Skin epidermis (tissue), 12 donors: Measurements from ENCODE around the gene FBXL14.

ENCODE experiments used
- H3K27ac ChIP-seq, 21 experiments: fragments of 200-600 bp; sonication (generic) in 11 of 21; one replicate each; pipeline ENCODE4 v1.5.0; 2020; ENCODE audit warnings: mild to moderate bottlenecking in 3 of 21, inconsistent platforms in 2 of 21, moderate library complexity in 2 of 21
- H3K4me3 ChIP-seq, 7 experiments: fragments of 200-600 bp; sonication (generic) in 2 of 7; one replicate each; pipeline ENCODE4 v1.5.0; 2020; ENCODE audit warnings: inconsistent platforms in 2 of 7, mild to moderate bottlenecking in 2 of 7, moderate library complexity in 1 of 7

Gene FBXL14, protein sequence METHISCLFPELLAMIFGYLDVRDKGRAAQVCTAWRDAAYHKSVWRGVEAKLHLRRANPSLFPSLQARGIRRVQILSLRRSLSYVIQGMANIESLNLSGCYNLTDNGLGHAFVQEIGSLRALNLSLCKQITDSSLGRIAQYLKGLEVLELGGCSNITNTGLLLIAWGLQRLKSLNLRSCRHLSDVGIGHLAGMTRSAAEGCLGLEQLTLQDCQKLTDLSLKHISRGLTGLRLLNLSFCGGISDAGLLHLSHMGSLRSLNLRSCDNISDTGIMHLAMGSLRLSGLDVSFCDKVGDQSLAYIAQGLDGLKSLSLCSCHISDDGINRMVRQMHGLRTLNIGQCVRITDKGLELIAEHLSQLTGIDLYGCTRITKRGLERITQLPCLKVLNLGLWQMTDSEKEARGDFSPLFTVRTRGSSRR

DNA sequence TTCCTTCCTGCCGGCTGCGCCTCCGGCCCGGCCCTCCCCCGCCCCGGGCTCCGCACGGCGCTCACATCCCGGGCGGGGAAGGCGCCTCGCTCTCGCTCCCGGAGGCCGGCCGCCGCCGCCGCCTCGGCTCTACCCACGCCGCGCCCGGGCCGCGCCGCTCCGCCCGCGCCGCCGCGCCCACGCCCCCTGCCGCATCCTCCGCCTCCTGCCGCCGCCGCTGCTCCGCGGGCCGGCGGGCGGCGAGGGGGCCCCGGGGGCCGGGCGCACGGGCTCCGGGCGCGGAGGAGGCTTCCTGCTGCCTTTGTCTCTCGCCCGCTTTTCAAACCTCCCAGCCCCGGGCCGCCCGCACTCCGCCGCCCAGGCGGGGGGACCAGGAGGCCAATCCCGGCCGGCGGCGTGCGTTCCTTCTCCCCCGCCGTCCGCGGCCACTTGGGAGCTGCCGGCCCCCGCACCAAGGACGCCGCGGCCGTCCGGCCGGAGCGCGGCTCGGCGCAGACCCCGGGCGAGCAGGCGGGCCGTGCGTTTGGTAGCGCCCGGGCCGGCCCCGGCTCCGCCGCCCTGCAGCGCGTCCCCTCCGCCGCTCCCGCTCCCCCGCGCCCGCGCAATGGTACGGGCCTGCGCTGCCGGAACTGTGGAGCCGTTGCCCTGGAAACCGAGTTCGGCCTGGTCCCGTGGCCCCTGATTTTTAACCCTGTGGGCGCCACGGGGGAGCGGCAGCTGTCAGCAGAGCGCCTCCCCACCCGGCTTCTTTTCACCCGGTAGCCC, at the start of gene FBXL14:
FBXL14 (minus strand) TSS at position 321 of the 765 bp plus-strand sequence. CDS start 515 bp downstream, outside the sequence.
- Histone ChIP-seq H3K27ac (peak within 1 kb of the TSS; percentile 82 to 96 (median 91)), H3K4me3 (peak within 1 kb of the TSS; percentile 59 to 79 (median 74))

DNA sequence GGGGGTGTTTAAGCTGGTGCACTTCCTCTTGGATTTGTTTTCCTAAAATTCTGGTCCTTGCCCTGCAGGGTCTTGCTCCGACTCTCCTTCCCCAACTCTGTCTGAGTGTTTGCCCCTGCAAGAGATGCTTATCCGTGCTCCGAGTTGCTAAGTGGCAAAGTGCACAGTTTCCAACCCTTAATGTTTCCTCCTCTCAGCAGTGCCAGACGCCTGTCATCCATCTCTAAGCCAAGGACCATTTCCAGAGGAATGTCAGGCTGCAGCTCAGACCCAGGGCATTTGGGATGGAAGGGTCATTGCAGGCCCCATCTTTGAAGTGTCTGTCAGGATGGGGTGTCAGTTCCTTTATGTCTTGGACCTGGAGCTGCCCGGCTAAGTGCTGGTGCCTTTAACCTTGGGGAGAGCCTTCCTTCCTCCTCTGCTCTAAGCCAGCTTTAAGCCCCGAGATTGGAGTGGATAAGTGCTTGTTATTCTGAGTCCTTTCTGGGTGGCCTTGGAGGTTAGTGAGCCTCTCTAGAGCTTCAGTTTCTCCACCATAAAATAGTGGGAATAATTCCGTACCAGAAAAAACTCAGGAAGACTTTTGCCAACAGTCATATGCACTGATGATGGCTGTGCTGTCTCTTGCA, 49.6 kb upstream of the FBXL14 start:
- no peak overlapping the region for H3K27ac ChIP-seq

DNA sequence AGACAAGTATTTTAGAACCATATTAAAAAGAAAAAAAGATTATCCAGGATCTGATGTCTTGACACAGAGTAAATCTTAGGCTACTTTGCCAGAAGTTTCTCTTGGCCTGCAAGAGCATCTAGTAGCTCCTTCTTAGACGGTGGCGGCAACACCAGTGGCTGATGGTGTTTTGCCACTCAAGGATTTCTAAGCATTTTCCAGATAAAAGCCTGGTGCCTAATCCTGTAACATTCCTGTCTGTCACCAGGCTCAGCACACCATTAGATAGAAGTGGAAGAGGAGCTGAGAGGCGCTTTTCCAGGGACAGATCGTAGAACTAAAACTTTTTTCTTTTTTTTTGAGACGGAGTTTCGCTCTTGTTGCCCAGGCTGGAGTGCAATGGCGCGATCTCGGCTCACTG, 48.7 kb upstream of the FBXL14 start:
- Histone ChIP-seq H3K4me3 (no peak overlapping the region), H3K27ac (no peak overlapping the region)

More for the DNA sequence above, 49.6 kb upstream of the FBXL14 start:
- H3K4me3 ChIP-seq, result no peak overlapping the region

DNA sequence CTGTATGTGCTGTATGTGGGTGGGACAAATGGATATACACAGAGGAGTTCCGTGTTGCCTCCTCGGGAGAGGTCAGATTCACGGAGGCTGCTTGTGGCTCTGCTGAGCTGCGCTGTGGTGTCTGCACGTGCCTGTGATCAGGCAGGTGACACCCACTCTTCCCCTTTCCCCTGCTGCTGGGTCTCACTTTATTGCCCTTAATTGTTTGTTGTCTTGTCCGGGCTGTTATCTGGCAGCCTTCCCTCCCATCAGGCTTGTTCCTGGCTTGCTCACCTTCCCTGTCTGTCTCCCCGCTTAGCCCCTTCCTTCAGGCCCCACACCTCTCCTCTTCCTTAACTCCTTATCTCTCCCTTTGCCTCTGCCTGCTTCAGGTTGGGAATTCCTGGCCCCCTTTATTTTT, 48.1 kb upstream of the FBXL14 start:
- Histone ChIP-seq H3K27ac (no peak overlapping the region), H3K4me3 (no peak overlapping the region)

DNA sequence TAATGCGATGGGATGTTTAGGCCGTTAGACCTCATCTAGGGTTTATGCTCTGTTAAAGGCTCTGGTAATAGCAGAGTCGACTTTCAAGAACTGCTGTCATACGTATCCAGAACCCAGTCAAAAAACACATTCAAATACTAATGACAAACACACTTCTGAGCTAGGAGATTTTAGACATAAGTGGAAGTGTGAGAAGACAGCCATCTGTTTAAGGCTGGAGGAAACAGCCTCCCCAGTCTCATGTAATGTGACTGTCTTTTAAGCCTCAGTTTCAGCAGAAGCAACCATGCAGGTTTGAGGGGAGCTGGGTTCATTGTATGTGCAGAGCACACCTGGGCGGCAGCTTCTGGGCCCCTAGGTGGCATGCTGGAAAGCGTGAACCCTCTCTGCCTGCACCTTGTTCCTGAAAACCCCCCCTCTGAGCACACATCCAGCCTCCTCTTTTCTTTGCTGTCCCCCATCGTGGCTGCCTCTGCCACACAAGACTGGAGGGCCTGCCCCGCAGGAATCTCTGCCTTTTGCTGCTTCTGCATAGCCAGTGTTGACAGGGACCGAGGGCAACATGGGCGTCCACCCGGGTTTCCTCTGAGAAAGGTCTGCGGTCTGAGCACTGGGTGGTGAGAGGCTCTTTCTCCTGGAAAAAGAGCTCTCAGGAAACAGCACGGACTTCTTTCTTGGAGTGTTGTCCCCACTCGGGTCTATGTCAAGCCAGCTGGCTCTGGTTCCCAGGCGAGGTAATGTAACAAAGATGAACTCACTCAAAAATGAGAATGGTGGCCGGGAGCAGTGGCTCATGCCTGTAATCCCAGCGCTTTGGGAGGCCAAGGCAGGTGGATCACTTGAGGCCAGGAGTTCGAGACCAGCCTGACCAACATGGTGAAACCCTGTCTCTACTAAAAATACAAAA, 46.2 kb upstream of the FBXL14 start:
- H3K27ac ChIP-seq, result no peak overlapping the region
- H3K4me3 ChIP-seq, result no peak overlapping the region

DNA sequence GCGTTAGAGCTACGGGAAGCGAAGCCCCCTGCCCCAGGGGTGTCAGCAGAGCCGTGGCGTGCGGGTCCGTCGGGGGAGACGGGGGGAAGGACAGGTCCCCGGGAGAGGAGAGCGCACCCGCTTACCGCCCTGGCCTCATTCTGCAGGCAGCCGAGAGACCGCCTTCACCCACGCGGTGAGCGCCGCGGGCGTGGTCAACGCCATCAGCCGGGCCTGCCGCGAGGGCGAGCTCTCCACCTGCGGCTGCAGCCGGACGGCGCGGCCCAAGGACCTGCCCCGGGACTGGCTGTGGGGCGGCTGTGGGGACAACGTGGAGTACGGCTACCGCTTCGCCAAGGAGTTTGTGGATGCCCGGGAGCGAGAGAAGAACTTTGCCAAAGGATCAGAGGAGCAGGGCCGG, 45.2 kb upstream of the FBXL14 start:
- H3K4me3 ChIP-seq, result no peak overlapping the region
- H3K27ac ChIP-seq, result no peak overlapping the region

DNA sequence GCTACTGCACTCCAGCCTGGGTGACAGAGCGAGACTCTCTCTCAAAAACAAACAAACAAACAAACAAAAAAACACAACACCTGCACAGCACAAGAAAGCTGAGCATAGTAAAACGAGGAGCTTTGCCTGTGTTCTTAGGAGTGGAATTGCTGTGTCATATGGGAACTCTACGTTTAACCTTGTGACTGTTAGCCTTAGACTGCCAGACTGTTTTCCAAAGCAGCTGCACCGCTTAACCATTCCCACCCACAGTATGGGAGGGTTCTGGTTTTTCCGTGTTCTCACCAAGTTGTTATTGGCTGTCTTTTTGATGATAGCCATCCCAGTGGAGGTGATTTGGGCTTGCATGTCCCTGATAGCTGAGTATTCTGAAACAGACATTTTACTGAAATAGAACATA, 43.8 kb upstream of the FBXL14 start:
- H3K27ac ChIP-seq, result no peak overlapping the region
- H3K4me3 ChIP-seq, result no peak overlapping the region

DNA sequence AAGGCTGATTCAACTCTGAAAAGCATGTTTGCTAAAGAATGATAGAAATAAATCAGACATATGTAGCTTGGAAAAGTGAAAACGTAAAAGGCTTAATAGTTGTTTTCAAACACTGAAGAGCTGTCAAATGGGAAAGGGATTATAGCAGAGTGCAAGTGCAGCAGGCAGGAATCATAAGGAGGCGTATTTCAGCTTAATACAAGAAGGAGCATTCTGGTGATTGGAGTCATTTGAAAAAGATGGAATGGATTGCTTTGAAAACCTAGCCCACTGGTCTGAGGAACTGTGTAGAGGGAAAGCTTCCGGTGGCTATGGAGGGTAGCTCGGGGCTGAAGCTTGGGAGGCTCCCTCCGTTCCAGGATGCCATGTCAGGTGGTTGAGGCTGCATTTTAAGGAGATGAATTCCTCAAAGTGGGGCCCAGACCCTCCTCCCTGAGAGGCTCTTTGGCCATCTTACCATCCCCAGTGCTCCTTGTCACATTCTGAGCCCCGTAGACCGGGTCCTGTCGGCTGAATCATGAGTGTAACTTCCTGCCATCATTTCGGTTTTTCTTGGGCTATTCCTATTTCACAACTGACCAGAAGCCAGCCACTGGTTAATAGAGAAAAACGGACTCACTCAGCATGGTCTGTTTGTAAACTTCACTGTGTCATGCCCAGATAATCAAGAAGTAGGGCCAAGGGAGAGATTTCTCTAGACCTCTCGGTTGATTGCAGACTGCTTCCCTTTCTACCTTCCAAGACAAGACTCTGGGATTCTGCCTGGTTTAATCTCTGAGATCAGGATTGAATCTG, 41.1 kb upstream of the FBXL14 start:
- Histone ChIP-seq H3K4me3 (no peak overlapping the region), H3K27ac (no peak overlapping the region)

DNA sequence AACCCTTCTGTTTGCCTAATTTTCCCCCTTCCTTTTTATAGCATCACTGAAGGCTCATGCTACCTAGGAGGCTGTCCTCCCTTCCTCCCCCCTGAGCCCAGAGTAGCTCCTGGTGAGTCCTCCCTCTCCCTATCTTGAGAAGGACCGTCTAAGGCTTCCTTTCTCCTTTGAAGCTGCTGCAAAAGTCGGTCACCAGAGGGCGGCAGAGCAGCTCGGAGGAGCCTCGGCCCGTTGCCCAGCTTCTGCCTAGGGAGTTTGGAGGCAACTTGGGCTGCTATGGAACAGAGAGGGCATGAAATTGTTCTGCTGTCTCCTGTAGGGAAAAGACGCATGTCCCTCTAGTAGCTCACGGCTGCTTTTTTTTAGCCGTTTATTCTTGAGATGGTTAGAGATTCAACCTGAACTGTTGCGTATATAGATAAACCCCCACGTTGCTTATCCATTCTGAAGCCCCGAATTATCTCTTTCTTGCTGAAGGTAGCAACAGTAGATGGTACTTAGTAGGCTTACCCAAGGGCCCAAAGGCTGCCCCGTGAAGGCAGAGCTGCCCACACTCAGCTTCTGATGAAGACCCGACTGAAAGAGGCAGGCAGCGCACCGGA, 40.3 kb upstream of the FBXL14 start:
- no peak overlapping the region for H3K4me3 ChIP-seq
- H3K27ac ChIP-seq, result no peak overlapping the region

DNA sequence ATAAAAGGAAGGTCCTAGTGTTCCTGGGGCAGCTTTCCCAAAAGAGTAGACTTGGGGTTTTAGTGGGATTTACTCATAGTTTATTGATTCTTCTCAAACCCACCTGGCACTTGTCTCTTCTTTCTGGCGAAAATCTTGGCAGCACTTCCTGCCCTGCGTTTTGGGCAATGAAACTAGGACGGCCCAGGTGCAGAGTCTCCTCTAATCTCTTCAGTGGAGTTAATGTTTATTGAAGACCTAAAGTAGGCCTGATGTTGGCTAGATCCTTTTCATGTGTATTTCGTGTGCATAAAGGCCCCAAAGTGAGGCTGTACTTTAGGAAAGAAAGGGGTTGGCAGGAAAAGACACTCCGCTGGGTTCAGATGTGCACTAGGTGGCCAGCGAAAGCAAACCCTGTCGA, 39.8 kb upstream of the FBXL14 start:
- no peak overlapping the region for H3K27ac ChIP-seq

DNA sequence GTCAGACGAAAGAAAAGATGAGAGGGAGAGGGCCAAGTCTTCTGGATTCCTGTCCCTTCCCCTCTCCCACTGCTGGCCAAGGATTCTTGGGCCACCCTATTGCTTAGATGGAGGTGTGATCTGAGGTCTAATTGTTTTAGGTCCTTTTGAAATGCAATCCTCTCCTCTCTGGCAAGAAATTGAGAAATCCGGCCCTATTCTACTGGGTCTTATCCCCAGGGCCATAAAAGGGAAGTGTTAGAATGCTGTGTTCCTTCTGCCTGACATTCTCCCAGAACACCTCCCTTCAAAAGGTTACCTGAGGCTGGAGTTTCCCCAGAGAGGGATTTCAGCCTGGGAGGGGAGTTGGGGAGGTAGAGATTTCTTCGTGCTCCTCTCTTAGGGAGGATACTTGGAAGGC, 39.1 kb upstream of the FBXL14 start:
- Histone ChIP-seq H3K27ac (no peak overlapping the region), H3K4me3 (no peak overlapping the region)

More for the DNA sequence above, 39.8 kb upstream of the FBXL14 start:
- H3K4me3 ChIP-seq, result no peak overlapping the region

DNA sequence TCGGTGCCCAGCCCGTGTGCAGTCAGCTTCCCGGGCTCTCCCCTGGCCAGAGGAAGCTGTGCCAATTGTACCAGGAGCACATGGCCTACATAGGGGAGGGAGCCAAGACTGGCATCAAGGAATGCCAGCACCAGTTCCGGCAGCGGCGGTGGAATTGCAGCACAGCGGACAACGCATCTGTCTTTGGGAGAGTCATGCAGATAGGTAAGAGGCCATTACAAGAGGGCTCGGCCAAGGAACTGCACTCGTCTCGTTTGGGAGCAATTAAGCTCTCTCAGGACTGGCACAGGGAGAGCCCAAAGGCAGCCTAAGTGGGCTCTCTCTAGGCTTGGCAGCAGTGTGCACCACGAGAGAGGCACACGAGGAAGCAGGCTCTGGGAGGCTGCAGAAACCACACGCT, 38.3 kb upstream of the FBXL14 start:
- Histone ChIP-seq H3K27ac (no peak overlapping the region), H3K4me3 (no peak overlapping the region)

DNA sequence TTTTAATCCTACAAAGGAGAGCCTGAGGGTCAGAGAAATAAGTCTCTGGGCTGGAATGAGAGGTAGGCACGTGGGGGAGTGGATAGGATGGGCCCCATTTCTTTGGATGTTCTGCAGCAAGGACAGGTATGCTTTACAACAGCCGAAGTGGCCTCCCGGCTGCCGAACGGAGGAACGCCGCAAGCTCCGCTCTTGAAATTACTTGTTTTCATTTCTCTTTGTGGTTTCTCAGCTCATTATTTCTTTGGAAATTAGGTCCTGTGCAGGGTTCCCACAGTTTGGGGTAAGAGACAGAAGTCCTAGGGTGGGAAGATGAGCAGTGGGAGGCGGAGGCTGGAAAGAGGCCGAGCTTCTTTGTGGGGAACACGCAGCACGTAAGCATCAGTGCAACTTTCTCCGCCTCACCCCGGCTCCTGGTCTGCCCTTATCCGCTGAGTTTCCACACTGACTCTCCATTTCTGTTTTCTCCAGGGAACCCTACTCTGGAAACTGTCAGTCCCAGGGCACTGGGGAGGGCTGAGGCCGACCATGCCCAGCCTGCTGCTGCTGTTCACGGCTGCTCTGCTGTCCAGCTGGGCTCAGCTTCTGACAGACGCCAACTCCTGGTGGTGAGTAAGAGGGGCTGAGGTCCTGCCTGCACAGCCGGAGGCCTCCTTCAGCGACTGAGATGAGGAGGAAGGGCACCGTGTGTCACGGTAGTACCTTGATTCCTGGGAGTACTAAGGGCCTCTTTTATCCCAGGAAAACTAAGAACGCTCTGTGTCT, 36.6 kb upstream of the FBXL14 start:
- no peak overlapping the region for H3K27ac ChIP-seq

DNA sequence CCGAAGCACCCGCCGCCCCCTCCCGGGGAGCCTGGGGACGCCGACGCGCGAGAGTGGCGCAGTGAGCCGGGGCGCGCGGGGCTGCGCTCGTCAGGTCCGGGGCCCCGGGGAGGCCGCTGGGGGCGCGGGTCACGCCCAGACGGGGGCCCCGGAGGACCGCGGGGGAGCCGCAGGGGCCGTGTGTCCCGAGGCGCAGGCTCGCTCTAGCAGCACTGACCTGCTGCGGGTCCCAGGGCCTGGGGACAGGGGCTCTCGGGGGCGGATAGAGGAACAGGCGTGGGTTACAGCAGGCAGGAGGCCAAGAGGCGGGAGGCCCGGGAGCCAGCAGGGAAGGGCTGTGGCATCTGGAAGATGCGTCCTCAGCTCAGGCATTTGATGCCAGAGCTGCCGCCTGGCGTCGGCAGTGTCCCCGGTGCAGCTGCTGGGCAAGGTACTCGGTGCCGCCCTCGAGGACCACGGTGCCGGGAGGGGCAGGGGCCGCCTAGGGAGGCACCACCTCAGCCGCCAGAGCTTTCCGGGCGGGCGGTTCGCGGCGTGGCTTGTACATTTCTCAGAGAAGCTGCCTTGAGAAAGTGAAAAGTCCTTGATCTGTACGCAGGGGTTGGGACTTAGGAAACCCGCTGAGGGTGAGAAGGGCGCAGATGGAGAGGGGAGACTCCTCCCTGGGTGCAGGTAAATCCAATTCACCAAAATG, 35.9 kb upstream of the FBXL14 start:
- Histone ChIP-seq H3K4me3 (peak overlapping the region; percentile 19 to 58 (median 34)), H3K27ac (peak overlapping the region in 5 of 21 experiments; percentile 7 to 49 (median 40))

More for the DNA sequence above, 36.6 kb upstream of the FBXL14 start:
- peak overlapping the region in 2 of 7 experiments; percentile 48 to 58 for H3K4me3 ChIP-seq

DNA sequence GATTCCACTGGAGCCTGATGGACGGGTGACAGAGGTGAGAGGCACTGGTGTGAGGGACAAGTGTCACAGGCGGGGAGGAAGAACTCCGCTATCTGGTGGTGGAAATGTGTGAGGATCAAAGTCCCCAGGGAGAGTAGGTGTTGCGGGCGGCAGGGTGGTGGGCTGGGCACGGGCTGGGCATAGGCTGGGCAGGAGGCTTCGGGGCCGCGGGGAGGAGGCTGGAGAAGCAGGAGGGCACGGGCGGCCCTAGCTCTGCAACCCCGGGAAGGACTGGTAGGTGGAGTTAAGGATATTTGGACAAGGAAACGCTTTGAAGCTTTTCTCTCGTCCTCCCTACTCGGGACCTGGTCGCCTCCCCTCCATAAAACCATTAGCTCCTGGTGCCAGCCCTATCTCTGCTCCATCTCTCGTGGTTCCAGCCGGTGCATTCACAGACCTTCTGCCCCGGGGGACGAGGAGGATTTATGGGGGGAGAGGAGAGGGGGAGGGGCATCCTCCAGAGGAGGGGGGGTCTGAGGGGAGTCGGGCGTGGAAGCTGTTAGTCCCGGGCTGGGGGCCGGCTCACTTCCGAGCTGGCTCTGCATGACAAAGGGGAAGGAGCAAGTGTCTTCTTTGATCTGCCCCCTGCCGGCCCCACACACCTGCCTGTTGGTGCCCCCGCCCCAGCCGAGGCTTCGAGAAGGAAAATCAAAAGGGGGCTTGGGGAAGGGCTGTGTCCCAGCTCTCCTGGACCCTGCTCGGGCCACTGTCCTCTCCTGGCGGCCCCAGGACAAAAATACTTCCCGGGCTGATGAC, 35.2 kb upstream of the FBXL14 start:
- H3K27ac ChIP-seq, result peak overlapping the region in 5 of 21 experiments; percentile 7 to 49 (median 40)

More for the DNA sequence above, 35.2 kb upstream of the FBXL14 start:
- peak overlapping the region; percentile 19 to 58 (median 34) for H3K4me3 ChIP-seq
